Smooth muscle cell (in vitro differentiated cells): ENCODE data around the gene HS3ST3B1. TPM values are rescaled to one million over a fixed set of nuclear protein-coding genes. Genes with fewer than 3 reads are reported as not detected.

Experiments used
- DNase-seq: peaks from one replicate; lab custom pipeline; 2025; ENCODE audit not compliant: unreplicated experiment; lab: John Stamatoyannopoulos, UW
- H2AFZ ChIP-seq: fragments of 200-600 bp; sonication (generic); 2 replicates; pipeline ENCODE4 v1.6.0; 2016; ENCODE audit warnings: antibody characterized with exemption, low read depth, mild to moderate bottlenecking
- H3F3A ChIP-seq: fragments of 200-600 bp; sonication (generic); 2 replicates; pipeline ENCODE4 v1.6.0; 2017; ENCODE audit warnings: antibody characterized with exemption, low read depth
- H3K27ac ChIP-seq: fragments of 200-600 bp; sonication (generic); 2 replicates; pipeline ENCODE4 v1.5.1; 2016; ENCODE audit warnings: low read depth, mild to moderate bottlenecking
- H3K27me3 ChIP-seq: fragments of 200-600 bp; sonication (generic); 2 replicates; pipeline ENCODE4 v1.6.1; 2016; ENCODE audit warnings: low read depth, mild to moderate bottlenecking
- H3K36me3 ChIP-seq: fragments of 200-600 bp; sonication (generic); 2 replicates; pipeline ENCODE4 v1.5.1; 2016; ENCODE audit warnings: low read depth
- H3K4me1 ChIP-seq: fragments of 200-600 bp; sonication (generic); 2 replicates; pipeline ENCODE4 v1.5.1; 2016; ENCODE audit warnings: low read depth
- H3K4me2 ChIP-seq: fragments of 200-600 bp; sonication (generic); 2 replicates; pipeline ENCODE4 v1.6.0; 2016; ENCODE audit warnings: mild to moderate bottlenecking
- H3K4me3 ChIP-seq: fragments of 200-600 bp; sonication (generic); 2 replicates; pipeline ENCODE4 v1.5.1; 2016; ENCODE audit warnings: mild to moderate bottlenecking
- H3K79me2 ChIP-seq: fragments of 200-600 bp; sonication (generic); 2 replicates; pipeline ENCODE4 v1.6.0; 2016; ENCODE audit warnings: low read depth, mild to moderate bottlenecking
- H3K9ac ChIP-seq: fragments of 200-600 bp; sonication (generic); 2 replicates; pipeline ENCODE4 v1.6.0; 2016; ENCODE audit warnings: low read depth
- H3K9me3 ChIP-seq: fragments of 200-600 bp; sonication (generic); replicated peaks from 2 replicates; pipeline ENCODE4 v1.5.1; 2016; ENCODE audit warnings: low read depth
- H4K20me1 ChIP-seq: fragments of 200-600 bp; sonication (generic); 2 replicates; pipeline ENCODE4 v1.6.0; 2016; ENCODE audit warnings: low read depth
- WGBS: methylation state at CpG from one replicate; pipeline ENCODE4 v1.1.7; 2016; ENCODE audit warnings: low lambda C conversion rate; 5-methylcytosine and 5-hydroxymethylcytosine counted together
- polyA plus RNA-seq: library from polyadenylated mRNA; unstranded; fragments of >200 nt; fragmentation: Nextera tagmentation; extraction: Ambion mirVana; gene quantifications from 2 replicates; pipeline ENCODE4 v1.2.1, GENCODE V29; 2016
- total RNA-seq: library from RNA; depleted of rRNA; stranded (reverse); fragments of >200 nt; gene quantifications from 2 replicates; pipeline ENCODE4 v1.2.3, GENCODE V29; 2014
- TF ChIP-seq, protein P1 (sequence below): fragments of 200-600 bp; sonication (generic); IDR thresholded peaks from 2 replicates; pipeline ENCODE4 v1.5.1; 2017; ENCODE audit warnings: borderline replicate concordance, mild to moderate bottlenecking, antibody characterized with exemption; ENCODE audit not compliant: insufficient read depth, poor library complexity, severe bottlenecking

The HS3ST3B1 gene
- total and polyA plus RNA-seq, 2 experiments from 2014 or later: 11.3 to 17.3 TPM

GRCh38 chr17:14318109-14318917 lies 17.4 kb downstream of the HS3ST3B1 start:
- DNase-seq: no peak
- Histone ChIP-seq H4K20me1 (peaks cover 95% of the 10 kb centered on the region), H3K36me3 (no peaks in the 10 kb centered on the region), H3K9ac (no peak overlapping the region), H3K4me2 (no peak overlapping the region), H3K9me3 (no peaks in the 10 kb centered on the region), H3K79me2 (peaks cover 57% of the 10 kb centered on the region), H2AFZ (no peak overlapping the region), H3K27ac (no peak overlapping the region), H3F3A (no peaks in the 10 kb centered on the region), H3K4me3 (no peak overlapping the region), H3K4me1 (peaks cover 51% of the 10 kb centered on the region), H3K27me3 (no peaks in the 10 kb centered on the region)
- WGBS: 75% methylated on average over 12 of the region's 12 CpGs
- TF ChIP-seq, protein P1, sequence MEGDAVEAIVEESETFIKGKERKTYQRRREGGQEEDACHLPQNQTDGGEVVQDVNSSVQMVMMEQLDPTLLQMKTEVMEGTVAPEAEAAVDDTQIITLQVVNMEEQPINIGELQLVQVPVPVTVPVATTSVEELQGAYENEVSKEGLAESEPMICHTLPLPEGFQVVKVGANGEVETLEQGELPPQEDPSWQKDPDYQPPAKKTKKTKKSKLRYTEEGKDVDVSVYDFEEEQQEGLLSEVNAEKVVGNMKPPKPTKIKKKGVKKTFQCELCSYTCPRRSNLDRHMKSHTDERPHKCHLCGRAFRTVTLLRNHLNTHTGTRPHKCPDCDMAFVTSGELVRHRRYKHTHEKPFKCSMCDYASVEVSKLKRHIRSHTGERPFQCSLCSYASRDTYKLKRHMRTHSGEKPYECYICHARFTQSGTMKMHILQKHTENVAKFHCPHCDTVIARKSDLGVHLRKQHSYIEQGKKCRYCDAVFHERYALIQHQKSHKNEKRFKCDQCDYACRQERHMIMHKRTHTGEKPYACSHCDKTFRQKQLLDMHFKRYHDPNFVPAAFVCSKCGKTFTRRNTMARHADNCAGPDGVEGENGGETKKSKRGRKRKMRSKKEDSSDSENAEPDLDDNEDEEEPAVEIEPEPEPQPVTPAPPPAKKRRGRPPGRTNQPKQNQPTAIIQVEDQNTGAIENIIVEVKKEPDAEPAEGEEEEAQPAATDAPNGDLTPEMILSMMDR: no peak

- Histone ChIP-seq H3K9ac (no peak overlapping the region), H3K36me3 (no peaks in the 10 kb centered on the region), H3K27me3 (no peaks in the 10 kb centered on the region), H3K79me2 (peaks cover 59% of the 10 kb centered on the region), H3K9me3 (no peaks in the 10 kb centered on the region), H2AFZ (no peak overlapping the region), H3K27ac (no peak overlapping the region), H3K4me2 (no peak overlapping the region), H4K20me1 (peaks cover 97% of the 10 kb centered on the region), H3K4me1 (peaks cover 56% of the 10 kb centered on the region), H3K4me3 (no peak overlapping the region), H3F3A (no peaks in the 10 kb centered on the region)
- WGBS: 92% methylated on average over 4 of the region's 4 CpGs
- no peak for DNase-seq
- TF ChIP-seq, protein P1: no peak
These were observed 18.0 kb downstream of the HS3ST3B1 start for GRCh38 chr17:14318918-14319205.

- Histone ChIP-seq H2AFZ (no peak overlapping the region), H3K4me1 (peaks cover 56% of the 10 kb centered on the region), H3K4me2 (no peak overlapping the region), H3F3A (no peaks in the 10 kb centered on the region), H3K36me3 (no peaks in the 10 kb centered on the region), H3K4me3 (no peak overlapping the region), H3K27ac (no peak overlapping the region), H4K20me1 (peaks cover 97% of the 10 kb centered on the region), H3K9ac (no peak overlapping the region), H3K27me3 (no peaks in the 10 kb centered on the region), H3K9me3 (no peaks in the 10 kb centered on the region), H3K79me2 (peaks cover 64% of the 10 kb centered on the region)
- DNase-seq: no peak
- TF ChIP-seq, protein P1: no peak
- WGBS: 99% methylated on average over 4 of the region's 4 CpGs
These were observed 19.2 kb downstream of the HS3ST3B1 start for GRCh38 chr17:14320098-14320497.
